Mesenteric fat pad (tissue), 1 donor: ENCODE data around the gene TMEM134. TPM values are rescaled to one million over a fixed set of nuclear protein-coding genes. Genes with fewer than 3 reads are reported as not detected.
A peak's percentile ranks its signal among the peaks of the same experiment; 100 is the strongest.
"Not testable (repeated sequence)": the region's sequence is repeated elsewhere in the genome, so short reads cannot be mapped to it uniquely, and the experiment has no call there.

Experiments
- DNase-seq: peaks from one replicate; pipeline ENCODE4 v3.0.0-alpha.2; 2020; ENCODE audit warnings: low spot score
- long read RNA-seq: library from polyadenylated mRNA; unstranded; transcript quantifications from one replicate; pipeline ENCODE4 v2.0.0, GENCODE V29; 2020
- total RNA-seq: library from RNA; stranded (reverse); fragmentation: NEBNext Ultra II Directional; extraction: Animal tissue kit (Norgen Biotek cat#: 25700); gene quantifications from one replicate; pipeline ENCODE4 v1.2.1, GENCODE V29; 2021
- donor health status: DM: yes; HTN: yes; CAD: no.

The TMEM134 gene, protein sequence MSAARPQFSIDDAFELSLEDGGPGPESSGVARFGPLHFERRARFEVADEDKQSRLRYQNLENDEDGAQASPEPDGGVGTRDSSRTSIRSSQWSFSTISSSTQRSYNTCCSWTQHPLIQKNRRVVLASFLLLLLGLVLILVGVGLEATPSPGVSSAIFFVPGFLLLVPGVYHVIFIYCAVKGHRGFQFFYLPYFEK
- total RNA-seq, result 43.2 TPM
- long read RNA-seq, transcript TMEM134-201 (7 exons, 3,534 nt), result major isoform, 20 of 33 reads
- long read RNA-seq, partial matches to known transcripts, result 0 of 33 reads
- long read RNA-seq, other reads (novel, unspliced or antisense), result 10 of 33 reads

GRCh38 chr11:67468759-67469507, at the start of gene TMEM134:
Gene TMEM134 (minus strand): TSS chr11:67469251. CDS start chr11:67469192, 59 bp downstream.
- DNase-seq, result peak; percentile 98

- no peak for DNase-seq
These were observed 48.9 kb upstream of the TMEM134 start for GRCh38 chr11:67517784-67518552.

DNA sequence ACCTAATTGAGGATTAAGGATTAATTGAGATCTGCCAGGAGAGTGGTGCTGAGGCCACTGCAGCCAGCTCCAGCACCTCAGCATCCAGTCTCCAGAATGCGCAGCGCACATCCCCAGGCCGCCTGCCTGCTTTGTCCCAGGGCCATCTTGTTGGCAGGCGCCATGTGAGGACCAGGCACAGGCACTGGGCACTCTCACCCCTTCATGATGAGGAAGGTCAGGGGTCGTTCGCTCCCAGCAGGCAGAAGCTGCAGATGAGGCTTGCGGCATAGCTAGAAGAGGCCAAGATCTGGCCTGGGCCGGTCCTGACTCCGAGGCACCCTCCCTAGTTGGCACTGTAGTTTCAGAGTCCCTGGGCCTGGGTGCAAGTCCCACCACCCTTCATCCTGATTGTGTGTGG, 47.8 kb upstream of the TMEM134 start:
- no peak for DNase-seq

DNA sequence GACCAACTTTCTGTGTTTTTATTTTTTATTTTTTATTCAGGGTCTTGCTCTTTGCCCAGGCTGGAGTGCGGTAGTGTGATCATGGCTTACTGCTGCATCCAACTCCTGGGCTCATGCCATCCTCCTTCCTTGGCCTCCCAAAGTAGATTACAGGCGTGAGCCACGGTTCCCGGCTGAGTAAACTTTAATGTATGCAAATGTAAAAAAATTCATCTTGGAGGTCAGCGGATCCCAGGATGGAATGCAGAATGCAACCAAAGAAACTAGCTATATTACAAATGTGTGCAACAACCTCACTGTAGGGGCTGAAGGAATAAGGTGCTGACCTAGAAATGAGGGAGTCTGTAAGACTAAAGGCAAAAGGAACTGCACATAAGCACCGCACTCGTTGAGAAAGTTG, 45.1 kb upstream of the TMEM134 start:
- DNase-seq, result no peak

DNA sequence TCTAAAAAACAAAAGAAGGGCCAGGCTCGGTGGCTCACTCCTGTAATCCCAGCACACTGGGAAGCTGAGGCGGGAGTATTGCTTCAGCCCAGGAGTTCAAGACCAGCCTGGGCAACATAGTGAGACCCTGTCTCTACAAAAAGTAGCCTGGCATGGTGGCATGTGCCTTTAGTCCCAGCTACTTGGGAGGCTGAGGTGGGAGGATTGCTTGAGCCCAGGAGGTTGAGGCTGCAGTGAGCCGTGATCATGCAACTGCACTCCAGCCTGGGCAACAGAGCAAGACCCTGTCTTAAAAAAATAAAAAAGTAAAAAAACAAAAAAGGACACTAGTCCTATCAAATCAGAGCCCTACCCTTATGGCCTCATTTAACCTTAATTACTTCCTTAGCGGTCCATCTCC, 42.5 kb upstream of the TMEM134 start:
- not testable (repeated sequence) for DNase-seq

- no peak for DNase-seq
These were observed 40.9 kb upstream of the TMEM134 start for GRCh38 chr11:67510023-67510345.

GRCh38 chr11:67508486-67509121, 39.6 kb upstream of the TMEM134 start:
- DNase-seq, result peak; percentile 99

DNA sequence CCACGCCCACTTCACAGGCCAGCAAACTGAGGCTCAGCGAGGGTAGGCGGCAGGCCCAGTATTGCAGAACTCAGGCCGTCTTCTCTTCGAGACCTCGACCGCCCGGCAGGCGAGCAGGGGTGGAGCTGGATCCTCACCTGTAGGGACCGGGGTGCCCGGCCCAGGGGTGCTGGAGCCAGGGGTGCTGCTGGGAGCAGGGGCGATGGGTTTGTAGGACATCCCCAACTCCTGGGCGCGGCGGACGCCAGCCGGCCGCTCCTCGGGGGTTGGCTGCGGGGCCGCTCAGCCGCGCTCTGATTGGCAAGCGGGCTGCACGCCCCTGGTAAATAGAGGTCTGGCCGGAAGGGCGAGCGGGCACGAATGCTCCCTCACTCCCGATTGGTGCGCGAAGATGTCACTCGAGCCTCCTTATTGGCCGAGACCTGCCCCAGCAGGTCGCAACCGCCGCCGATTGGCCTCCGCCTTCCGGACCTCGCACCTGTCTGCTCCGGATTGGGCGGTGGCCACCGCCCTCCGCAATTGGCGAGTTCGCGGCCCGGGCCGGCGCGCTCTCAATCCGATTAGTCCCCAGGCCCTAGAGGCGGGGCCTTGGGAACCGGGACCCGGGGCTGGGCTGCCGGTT, 38.9 kb upstream of the TMEM134 start, which contains the start of gene CDK2AP2:
Gene CDK2AP2 (minus strand): TSS at position 299 of the 622 bp plus-strand sequence. CDS start 80 bp downstream, at position 219.
- DNase-seq, result peak; percentile 100

GRCh38 chr11:67507242-67507863, 38.3 kb upstream of the TMEM134 start:
- no peak for DNase-seq

- DNase-seq, result no peak
These were observed 37.5 kb upstream of the TMEM134 start for GRCh38 chr11:67506426-67507051.

DNA sequence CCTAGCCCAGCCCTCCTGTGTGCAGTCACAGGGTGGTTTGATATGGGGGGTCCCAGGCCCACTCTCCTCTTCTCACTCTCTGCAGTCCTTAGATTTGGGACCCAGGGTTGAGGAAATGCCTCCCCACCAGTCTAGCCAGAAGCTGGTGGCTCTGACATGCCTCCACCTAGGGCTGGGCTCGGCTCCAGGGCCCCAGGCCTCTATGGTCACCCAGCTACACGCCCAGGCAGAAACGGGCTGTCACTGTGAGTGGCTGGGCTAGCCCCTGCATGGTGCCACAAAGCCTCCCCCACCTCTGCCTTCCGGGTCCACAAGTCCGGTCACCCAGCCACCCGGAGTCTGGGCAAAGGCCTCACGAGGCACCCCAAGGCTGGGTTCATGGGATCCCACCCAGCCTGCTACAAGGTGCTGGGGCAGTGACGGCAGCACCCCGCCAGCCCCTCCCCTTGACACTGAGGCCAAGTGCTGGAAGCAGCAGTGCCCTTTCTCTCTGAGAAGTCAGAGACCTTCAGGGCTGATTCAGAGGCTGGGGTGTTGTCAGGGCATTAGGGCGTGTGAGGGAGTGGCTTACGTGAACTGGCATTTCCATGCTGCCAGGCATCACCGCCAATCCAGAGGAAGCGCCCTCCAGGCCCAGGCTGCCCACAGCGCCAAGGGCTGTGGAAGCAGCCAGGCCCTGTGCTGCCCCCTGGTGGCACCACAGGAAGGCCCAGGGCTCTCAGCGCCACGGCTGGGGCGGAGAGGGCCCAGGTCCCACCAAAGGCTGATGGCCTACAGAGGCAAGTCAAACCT, 36.8 kb upstream of the TMEM134 start:
- peak; percentile 96 for DNase-seq

- peak; percentile 95 for DNase-seq
These were observed 36.0 kb upstream of the TMEM134 start, which contains the start of gene PITPNM1 for GRCh38 chr11:67504950-67505581. Gene PITPNM1 (minus strand): TSS chr11:67505363. CDS start chr11:67504180, 1,183 bp downstream.

DNA sequence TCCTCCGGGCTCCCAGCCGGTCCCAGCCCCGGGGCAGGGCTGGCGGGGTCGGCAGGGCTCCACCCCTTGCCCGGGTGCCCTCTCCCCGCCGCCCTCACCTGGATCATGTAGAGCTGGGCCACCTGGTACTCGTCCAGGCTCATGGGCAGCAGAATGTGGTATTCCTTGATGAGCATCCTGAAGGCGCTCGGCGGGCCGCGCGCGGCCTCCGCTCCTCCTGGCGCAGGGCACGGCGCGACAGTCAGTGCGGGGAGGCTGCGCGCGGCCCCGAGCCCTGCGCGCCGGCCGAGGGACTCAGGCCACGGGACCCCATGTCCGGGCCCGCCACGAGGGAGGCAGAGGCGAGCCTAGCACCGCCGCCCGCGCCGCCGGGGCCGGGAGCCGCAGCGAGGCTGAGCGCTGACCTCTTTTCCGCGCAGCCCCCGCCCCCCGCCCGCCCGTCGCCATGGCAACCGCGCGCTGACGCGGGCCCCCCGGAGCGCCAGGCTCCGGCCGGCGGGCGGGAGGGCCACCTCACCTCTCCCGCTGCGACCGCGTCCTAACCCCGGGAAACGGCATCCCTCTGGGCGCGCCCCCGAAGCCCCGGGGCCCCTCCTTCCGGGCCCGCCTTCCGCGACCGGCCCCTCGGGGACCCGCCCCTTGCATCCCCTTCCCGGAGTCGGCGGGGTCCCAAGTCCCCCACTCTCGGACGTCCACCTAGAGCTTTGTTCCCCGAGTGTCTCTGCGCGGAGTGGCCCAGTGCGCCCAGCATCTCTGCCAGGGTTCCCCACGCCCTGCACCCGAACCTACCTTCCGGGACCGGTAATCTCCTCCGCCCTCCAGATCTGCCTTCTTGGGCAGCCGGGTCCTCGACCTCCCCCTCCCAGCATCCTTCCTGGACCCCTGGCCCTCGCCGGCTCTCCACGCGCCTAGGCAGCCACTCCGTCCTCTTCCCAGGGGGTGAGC, 35.2 kb upstream of the TMEM134 start:
- DNase-seq, result no peak

DNA sequence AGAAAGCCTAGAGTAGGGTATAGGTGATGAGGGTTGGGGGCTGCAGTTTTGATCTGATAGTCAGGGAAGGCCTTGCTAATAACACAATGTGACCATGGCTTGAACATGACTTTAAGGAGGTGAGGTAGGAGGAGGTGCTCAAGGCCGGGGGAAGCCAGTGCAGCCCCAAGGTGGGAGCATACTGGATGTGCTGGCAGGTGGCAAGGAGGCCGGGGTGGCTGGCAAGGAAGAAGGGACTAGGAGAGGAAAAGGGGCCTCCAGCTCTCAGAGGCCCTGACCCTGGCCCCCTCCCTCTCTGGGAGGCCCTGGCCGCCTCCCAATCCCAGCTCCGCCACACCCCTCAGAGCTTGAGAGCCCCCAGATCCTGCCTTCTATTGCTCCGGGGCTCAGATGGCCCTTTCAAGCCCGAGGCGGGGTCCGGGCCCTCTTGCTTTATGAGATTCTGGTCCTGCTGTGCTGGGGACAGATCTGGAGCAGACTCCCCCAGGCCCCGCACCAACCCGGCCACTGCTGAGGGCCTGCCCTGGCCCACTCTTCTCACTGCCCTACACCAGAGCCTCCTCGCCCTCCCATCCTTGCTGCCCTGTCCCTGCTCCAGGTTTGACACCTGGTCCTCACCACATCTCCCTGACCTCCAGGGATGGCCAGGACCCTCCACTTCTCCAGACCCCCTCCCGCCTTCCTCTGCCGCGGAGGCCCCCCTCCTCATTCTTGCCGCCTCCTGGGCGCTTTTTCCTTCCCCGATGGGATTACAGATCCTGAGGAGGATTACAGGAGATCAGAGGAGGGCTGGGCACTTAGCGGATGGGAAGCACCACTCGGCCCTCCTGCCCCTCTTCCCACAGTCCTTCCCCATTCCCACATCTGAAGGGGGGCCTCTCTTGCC, 34.3 kb upstream of the TMEM134 start:
- no peak for DNase-seq

DNA sequence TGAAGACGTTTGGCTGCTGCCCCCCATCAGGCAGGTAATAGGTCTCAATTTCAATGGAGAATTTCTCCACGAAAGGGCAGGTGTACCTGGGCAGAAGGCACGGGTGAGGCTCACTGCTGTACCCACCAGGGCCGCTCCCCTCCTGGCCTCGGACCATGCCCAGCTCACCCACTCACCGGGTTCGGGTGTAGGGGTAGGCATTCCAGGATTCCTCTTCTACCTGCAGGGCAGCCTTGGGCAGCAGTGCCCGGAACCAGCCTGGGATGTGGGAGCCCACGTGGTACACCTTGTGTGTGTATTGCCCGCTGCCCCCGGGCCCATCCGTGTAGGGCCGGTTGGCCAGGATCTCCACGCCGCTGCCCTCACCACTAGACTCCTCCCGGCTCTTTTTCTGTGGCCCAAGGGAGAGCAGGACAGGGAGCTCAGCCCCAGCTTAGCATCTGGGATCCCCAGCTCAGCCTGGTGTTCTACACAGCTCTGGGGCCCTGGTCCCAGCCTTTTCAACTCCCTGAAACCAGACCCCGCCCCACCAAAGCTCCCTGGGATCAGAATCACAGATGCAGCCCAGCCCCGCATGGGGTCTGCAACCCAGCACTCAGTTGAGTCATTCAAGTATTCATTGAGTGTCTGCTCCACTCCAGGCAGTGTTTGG, 33.4 kb upstream of the TMEM134 start:
- DNase-seq, result no peak

DNA sequence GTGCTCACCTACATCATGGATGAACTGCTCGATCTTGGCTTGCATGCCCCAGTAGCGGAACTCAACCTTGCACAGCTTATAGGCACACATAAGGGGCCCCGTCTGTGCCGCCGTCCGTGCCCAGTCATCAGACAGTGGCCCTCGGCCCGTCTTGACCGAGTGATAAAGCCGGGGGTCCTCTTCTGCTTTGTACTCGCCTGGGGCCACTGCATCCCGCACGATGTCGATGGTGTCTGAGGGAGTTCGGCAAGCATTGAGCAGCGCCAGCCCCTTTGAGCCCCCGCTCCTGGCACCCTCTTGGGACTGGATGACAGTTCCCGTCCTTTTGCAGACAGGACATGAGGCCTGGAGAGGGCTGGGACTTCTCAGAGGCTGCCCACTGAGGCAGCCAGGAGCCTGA, 32.8 kb upstream of the TMEM134 start:
- no peak for DNase-seq
